ENCODE data around the gene SPAST.
A peak's percentile ranks its signal among the peaks of the same experiment; 100 is the strongest.
"Not testable (repeated sequence)": the region's sequence is repeated elsewhere in the genome, so short reads cannot be mapped to it uniquely, and the experiment has no call there.

SPAST gene

DNA sequence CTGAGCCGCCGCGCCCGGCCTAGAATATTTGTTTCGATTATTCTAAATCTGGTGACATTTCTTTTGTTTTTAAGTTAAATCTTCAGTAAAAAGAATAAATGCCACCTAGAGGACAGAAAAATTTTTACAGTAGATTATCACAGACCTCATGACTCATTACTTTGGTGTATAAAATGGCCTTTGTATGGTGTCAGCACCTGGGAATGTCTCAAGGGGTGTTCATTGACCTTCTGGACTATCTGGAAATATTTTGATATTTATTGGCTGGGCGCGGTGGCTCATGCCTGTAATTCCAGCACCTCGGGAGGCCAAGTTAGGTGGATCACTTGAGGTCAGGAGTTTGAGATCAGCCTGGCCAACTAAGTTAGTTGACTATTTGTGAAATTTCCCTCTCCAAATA lies 72.1 kb downstream of the SPAST start:
- H3K27ac ChIP-seq = no peak overlapping the region
- TF ChIP-seq, protein P1, sequence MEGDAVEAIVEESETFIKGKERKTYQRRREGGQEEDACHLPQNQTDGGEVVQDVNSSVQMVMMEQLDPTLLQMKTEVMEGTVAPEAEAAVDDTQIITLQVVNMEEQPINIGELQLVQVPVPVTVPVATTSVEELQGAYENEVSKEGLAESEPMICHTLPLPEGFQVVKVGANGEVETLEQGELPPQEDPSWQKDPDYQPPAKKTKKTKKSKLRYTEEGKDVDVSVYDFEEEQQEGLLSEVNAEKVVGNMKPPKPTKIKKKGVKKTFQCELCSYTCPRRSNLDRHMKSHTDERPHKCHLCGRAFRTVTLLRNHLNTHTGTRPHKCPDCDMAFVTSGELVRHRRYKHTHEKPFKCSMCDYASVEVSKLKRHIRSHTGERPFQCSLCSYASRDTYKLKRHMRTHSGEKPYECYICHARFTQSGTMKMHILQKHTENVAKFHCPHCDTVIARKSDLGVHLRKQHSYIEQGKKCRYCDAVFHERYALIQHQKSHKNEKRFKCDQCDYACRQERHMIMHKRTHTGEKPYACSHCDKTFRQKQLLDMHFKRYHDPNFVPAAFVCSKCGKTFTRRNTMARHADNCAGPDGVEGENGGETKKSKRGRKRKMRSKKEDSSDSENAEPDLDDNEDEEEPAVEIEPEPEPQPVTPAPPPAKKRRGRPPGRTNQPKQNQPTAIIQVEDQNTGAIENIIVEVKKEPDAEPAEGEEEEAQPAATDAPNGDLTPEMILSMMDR (IDR thresholded peaks at IDR 0.05) = peak; percentile 35; the same call in 1 of the 2 replicates
- TF ChIP-seq ZFX (IDR thresholded peaks at IDR 0.05; ENCODE audit: borderline replicate concordance) = no peak

DNA sequence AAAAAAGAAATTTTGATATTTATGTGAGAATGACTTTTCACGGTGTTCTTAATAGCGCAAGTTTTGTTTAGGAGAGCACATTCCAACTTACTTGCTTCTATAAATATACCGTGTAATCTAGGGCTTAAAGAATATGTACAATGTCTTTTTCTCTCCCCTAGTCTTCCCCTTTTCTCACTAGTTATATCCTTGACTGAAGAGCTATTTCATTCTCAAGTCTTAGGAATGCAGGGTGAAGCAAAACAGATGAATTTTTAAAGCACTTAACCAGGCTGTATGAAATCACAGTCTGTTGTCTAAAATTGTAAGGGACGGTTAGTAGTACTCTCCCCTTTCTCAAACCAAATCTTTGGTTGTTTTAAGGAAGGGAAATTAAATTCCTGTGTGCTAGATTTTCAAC lies 72.7 kb downstream of the SPAST start:
- no peak overlapping the region for H3K27ac ChIP-seq
- no peak for TF ChIP-seq ZFX (IDR thresholded peaks at IDR 0.05; ENCODE audit: borderline replicate concordance)
- TF ChIP-seq, protein P1 (IDR thresholded peaks at IDR 0.05) = no peak

DNA sequence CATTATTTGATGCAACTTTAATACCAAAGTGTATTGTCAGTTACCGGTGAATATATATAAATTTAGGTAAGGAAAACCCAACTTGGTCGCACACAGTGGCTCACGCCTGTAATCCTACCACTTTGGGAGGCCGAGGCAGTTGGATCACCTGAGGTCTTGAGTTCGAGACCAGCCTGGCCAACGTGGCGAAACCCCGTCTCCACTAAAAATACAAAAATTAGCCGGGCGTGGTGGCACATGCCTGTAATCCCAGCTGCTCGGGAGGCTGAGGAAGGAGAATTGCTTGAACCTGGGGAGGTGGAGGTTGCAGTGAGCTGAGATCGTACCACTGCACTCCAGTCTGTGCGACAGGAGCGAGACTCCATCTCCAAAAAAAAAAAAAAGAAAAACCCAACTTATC lies 88.2 kb downstream of the SPAST start:
- not testable (repeated sequence) for H3K27ac ChIP-seq

DNA sequence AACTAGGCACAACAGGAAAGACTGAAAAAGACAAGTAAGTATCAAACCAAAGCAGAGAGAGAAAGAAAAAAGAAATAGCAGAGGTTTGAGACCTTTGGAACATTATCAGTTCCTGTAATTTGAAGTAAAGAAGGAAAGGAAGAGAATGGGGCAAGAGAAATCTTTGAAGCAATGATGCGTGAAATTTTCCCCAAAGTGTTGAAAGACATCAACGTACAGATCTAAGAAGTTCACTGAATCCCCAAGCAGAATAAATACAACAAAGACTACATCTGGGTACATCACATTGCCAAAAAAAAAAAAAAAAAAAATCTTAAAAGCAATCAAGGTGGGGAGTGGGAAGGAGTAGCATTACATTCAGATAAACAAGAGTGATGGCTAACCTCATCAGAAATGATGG lies 96.3 kb downstream of the SPAST start:
- TF ChIP-seq, protein P1 (IDR thresholded peaks at IDR 0.05) = no peak
- TF ChIP-seq ZFX (IDR thresholded peaks at IDR 0.05; ENCODE audit: borderline replicate concordance) = no peak
- no peak overlapping the region for H3K27ac ChIP-seq

DNA sequence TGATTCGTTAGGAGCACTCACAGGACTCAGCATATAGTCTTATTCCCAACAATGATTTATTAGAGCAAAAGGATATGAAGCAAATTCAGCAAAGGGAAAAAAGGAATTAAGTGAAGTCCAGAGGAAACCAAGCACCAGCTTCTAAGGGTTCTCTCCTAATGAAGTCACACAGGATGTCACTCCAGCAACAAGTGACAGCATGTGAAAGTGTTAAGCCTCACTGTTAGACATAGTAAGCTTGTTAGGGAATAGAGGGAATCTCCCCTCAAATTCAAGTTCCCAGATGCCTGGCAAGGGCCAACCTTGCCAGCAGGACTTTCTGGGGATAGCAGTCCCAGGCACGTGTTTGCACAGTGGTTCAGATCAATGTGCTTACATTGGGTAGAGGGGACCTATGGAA lies 97.9 kb downstream of the SPAST start:
- no peak overlapping the region for H3K27ac ChIP-seq
- TF ChIP-seq ZFX (IDR thresholded peaks at IDR 0.05; ENCODE audit: borderline replicate concordance) = no peak
- TF ChIP-seq, protein P1 (IDR thresholded peaks at IDR 0.05) = no peak

DNA sequence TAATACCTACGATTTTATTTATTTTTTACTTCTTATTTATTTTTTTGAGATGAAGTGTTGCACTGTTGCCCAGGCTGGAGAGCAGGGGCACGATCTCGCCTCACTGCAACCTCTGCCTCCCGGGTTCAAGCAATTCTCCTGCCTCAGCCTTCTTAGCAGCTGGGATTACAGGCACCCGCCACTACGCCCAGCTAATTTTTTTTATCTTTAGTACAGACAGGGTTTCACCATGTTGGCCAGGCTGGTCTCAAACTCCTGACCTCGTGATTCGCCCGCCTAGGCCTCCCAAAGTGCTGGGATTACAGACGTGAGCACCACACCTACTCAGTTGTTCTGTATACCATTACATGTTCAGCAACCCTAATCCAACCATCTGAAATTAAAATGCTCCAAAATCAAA lies 100.9 kb downstream of the SPAST start:
- H3K27ac ChIP-seq = peak overlapping the region; percentile 96

DNA sequence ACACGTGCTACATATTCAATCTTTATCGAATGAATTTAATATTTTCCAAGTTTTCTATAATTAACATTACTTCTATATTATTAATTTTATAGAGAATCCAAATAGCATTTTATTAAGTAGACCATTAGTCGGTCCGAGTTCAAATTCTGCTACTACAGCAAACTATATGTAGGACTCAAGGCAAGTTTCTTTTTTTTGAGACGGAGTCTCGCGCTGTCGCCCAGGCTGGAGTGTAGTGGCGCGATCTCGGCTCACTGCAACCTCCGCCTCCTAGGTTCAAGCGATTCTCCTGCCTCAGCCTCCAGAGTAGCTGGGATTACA lies 101.6 kb downstream of the SPAST start:
- H3K27ac ChIP-seq = peak overlapping the region; percentile 96

DNA sequence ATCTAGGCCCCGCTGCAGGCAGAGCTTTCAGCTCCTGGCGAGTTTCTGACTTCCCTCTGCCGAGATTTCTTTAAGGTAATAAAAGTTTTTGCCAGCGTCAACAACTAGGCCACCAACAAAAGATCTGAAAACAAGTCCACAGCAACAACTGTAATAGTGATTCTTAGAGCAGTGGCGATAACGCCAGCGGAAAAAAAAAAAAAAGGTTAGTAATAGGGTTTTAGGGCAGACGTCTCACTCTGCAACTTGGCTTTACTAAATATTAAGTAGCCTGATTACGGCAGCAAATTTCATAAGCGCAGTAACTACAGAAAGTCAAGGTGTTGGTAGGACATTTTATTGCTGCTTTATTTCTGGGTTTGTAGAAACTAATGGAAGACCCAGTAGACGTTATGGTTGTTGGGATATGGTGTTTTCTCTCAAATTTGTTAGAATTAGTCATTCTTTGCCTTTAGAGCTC lies 102.8 kb downstream of the SPAST start:
- H3K27ac ChIP-seq = peak overlapping the region; percentile 96
- TF ChIP-seq, protein P1 (IDR thresholded peaks at IDR 0.05) = no peak
- no peak for TF ChIP-seq ZFX (IDR thresholded peaks at IDR 0.05; ENCODE audit: borderline replicate concordance)

DNA sequence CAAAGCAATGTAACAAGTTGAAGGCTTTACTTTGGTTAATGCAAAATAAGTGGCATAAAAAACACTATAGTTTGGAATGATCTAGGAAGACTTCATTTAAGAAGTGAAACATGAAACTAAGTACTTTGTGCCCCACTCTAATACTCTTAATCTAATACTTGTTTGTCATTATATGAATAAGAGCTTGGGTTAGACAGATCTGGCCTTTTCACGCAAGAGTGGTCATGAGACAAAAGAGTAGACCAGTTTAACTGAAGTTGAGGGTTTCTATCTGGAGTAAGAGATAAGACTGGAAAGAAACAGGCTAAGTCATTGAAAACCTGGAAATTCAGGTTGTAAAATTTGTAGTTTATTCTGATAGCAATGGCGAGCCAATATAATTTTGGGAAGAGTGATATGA lies 105.2 kb downstream of the SPAST start:
- H3K27ac ChIP-seq = no peak overlapping the region
- TF ChIP-seq, protein P1 (IDR thresholded peaks at IDR 0.05) = no peak
- no peak for TF ChIP-seq ZFX (IDR thresholded peaks at IDR 0.05; ENCODE audit: borderline replicate concordance)

Measured in 22Rv1 (cell line).